Activated T-cell treated with anti-CD3 and anti-CD28 coated beads, Interleukin-2, amount 50 U/mL, for 48 hours (primary cell): Measurements from ENCODE around the gene RFK.

Source experiments
- DNase-seq, 2 experiments: peaks; one replicate each; pipeline ENCODE4 v3.0.0-alpha.2; 2020

RFK gene

DNA sequence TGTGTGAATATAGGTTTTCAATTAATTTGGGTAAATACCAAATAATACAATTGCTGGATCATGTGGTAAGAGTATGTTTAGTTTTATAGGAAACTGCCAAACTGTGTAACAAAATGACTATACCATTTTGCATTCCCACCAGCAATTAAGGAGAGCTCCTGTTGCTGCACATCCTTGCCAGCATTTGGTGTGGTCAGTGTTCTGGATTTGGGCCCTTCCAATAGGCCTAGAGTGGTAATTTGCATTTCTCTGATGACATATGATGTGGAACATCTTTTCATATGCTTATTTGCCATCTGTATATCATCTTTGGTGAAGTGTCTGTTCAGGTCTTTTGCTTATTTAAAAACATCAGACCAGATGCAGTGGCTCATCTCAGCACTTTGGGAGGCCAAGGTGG lies 11.6 kb upstream of the RFK start:
- DNase-seq = no peak

GRCh38 chr9:76405340-76405739 lies 11.1 kb upstream of the RFK start:
- no peak for DNase-seq

DNA sequence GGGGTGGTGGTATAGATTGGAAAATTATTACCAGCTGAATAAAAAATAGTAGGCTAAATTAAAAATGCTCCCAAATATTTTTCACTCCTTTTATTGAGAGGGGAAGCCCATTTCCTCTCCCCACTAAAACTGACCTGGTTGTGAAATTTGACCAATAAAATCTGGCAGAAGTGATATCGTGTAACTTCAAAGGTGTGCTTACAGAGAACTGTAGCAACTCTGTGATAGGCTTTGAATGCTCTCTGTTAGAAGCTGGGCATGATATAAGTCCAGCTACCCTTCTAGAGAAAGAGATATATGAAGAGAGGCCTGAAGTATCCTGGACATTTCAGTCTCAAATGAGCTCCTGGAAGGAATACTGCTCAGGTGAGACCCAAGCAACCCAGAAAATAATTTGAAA lies 10.2 kb upstream of the RFK start:
- no peak for DNase-seq

GRCh38 chr9:76403352-76403751 lies 9.1 kb upstream of the RFK start:
- DNase-seq = no peak

DNA sequence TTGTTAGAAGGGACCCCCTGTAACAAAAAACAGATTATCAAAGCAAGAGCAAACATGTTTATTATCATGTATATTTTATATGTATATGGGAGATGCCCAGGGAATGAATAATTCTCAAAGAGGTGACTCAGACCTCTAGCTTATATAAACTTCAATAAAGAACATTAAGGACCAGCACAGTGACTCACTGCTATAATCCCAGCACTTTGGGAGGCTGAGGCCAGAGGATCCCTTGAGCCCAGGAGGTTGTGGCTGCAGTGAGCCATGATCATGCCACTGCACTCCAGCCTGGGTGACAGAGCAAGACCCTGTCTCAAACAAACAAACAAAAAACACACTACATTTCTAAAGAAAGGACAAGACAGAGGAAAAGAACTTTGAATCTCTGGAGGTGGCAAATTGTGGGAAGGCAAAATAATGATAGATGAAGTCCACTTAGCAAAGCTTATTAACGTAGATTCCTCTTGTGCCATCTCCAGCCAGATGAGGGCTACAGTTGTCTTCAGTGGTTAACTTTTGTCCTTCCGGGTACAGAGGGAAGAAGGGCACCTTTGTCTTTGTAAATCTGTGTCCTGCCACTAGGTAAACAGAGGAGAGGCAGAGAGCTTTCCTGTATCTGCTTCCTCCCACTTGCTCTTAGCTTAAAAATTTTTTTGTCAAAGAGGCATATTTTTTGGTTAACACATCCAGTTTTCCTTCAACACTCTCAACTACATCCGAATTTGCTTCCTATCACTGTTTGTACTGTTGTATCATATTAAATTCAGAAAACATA lies 7.5 kb upstream of the RFK start:
- no peak for DNase-seq

GRCh38 chr9:76401176-76401575 lies 7.0 kb upstream of the RFK start:
- no peak for DNase-seq

GRCh38 chr9:76400534-76401096 lies 6.4 kb upstream of the RFK start:
- DNase-seq = no peak

DNA sequence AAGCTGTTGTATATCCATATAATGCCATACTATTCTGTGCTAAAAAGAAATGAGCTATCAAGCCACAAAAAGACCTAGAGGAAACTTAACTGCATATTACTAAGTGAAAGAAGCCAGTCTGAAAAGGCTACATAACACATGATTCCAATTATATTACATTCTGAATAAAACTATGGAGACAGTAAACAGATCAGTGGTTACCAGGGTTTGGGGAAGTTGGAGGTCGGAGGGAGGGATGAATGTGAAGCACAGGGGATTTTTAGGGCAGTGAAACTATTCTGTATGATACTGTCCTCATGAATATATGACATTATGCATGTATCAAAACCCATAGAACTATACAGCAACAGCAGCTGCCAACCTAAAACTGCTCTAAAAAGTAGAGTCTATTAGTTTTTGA lies 5.6 kb upstream of the RFK start:
- no peak for DNase-seq

GRCh38 chr9:76396597-76396996 lies 2.4 kb upstream of the RFK start:
- no peak for DNase-seq

DNA sequence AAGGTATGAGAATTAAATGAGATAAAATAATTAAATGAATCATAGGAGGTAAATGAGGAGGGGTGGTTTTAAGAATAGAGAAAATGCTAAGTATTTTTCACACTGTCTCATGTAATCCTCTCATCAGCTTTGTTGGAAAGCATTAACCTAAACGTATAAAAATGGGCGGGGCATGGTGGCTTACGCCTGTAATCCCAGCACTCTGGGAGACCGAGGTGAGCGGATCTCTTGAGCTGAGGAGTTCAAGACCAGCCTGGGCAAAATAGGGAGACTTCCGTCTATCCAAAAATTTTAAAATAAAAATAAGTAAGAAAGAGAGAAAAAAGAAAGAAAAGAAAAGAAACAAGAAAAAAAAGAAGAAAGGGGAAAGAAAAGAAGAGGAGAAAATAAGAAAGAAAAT lies 1.9 kb upstream of the RFK start:
- DNase-seq = no peak

- no peak for DNase-seq
These were observed 1.2 kb upstream of the RFK start for GRCh38 chr9:76395381-76395780.

- no peak for DNase-seq
These were observed 680 bp upstream of the RFK start for GRCh38 chr9:76394960-76395252.

- no peak for DNase-seq
These were observed 3.6 kb downstream of the RFK start for GRCh38 chr9:76390656-76391055.

DNA sequence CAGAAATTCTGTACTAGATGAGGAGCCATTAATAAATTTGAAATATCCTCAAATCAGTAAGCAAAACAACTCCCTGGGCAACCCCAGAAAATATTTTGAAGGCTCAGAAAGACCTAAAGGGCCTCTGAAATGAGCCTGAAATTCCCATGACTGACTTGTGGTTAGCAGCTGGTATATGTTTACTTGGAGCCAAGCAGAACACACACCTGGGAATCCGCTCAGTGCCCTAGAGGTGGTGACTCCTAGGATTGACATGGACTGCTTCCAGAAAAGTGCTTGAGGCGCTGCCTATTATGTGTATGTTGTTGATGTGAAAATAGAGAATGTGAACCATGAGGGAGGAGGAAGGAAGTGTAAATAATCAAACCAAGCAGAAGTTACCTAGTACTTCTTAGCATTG lies 14.7 kb downstream of the RFK start:
- DNase-seq = no peak

DNA sequence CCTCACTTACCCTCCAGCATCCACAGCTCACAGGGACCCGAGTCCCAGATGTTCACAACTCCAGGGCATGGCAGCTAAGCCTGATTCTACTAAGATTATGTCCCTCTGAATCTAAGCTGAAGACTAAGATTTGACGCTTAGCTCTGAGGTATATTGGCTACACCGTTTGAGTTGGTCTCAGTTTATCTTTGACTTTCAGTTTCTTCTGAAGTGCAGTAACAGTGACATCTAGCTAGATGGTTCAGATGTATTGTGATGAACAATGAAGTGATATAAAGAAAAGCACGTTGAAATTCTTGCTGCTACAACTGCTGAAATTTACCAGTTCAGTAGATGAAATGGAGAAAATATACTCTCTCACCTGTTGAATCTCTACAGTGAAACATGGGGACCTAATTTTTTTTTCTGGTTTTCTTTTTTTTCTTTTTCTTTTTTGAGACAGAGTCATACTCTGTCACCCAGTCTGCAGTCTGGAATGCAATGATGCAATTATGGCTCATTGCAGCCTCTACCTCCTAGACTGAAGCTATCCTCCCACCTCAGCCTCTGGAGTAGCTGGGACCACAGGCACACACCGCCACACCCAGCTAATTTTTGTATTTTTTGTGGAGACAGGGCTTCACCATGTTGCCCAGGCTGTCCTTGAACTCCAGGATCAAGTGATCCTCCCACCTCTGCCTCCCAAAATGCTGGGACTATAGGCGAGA lies 15.7 kb downstream of the RFK start:
- no peak for DNase-seq

DNA sequence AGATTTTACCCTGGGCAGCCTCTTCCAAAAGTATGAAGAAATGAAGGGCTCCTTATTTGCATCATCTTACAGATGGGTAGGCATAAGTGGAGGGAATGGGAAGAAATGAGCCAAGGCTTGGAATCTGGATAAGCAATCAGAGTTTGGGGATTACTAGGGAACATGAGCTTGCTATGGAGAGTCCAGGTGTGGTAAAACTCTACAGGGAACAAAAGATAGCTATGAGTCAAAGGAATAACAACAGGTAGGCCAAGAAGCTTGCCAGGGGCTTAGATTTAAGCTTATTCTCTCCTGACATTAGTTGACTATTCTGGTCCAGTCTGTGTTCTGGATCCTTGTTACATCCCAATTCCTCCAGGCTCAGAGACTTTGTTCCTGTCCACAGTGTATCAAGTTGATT lies 16.4 kb downstream of the RFK start:
- DNase-seq = no peak

DNA sequence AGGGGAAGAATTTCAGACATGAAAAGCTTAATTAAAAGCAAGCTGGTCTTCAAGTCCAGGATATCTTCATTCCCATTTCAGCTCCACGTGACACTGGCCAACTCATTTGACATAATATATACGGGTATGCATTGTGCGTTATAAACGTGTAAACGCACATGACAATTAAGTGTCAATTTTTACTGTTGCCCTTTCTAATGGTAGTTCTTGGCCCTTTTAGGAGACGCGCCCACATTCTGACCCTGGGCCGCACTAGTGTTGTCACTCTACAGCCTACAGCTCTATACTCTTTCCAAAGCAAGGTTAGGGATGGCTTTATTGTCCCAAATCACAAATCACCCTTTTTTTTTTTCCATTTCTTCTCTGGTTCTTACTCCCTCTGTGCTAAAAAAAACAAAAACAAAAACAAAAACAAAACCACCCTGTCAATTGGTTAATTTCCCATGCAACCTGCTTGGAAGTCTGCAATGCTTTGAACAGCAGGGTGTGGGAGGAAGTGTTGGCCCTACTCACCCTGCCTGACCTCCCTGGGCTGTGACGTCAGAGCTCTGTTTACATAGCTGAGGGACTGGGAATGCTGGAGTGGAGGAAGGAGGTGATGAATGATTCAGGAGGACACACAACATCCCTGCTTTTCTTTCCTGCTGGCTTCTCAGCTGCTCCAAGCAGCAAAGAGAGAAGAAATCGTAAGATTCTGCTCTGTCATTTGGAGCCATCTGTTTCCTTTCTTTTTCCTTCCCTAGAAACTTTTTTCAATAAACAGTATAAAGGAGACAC lies 19.3 kb downstream of the RFK start:
- DNase-seq = no peak

GRCh38 chr9:76373784-76374474 lies 20.3 kb downstream of the RFK start:
- DNase-seq = no peak

DNA sequence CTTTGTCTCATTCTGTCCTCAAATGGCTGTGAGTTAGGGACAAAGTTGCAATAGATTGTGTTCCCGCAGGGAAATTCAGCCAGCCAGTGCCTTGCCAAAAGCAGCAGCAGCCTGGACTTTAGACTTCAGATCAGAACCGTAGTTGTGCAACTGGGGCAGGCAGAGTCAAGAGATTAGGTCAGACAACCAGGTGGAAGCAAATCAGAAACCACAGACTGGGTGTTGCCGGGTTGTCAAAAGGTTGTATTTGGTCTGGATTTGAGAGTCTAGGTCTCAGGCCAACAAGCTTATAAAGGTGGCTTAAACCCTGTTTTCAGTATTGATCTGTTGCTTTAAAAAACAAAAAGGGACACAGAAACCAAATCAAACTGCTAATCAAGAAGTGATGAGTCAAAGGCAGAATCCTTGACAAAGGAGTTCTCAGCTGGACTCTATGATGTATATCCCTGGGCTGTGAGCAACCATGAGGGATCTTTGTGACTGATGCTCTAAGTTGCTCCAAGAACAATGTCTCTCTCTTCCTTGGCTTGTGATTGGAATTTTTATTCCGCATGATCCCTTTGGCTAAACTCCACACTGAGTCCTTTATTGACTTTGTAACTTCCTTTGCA lies 20.9 kb downstream of the RFK start:
- no peak for DNase-seq

DNA sequence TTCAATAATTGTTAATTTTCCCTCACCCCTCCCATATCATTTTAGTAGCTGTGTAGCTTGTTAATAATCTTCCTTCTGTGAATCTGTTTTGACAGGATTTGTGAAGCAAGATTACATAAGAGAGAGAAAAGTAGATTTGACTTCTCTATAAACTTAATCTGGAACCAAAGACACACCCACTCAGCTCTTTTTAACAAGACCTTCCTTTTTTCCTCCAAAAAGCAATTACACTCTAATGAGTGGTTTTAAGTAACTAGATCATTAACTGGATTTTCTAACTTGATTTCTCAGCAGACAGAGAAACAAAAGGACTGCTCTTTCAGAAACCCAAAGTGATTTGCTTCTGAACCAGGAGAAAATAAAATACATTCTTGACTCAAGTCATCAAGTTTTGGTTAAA lies 21.9 kb downstream of the RFK start:
- no peak for DNase-seq

DNA sequence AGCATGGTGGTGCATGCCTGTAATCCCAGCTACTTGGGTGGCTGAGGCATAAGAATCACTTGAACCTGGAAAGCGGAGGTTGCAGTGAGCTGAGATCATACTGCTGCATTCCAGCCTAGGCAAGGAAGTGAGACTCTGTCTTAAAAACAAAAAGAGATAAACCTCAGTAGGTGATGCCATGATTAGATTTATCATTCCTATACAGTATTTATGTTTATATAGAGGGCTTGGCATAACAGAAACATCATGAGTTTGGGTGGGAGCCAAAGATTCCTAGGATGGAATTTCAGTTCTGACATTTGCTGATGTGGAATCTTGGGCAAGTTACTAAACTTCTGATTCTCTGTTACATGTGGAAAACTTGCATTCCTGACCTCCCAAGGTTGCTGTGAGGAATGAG lies 22.3 kb downstream of the RFK start:
- no peak for DNase-seq

- DNase-seq = no peak
These were observed 23.7 kb downstream of the RFK start for GRCh38 chr9:76370396-76371023.
